ENCODE measurements around the gene ABHD10. TPM values are rescaled to one million over a fixed set of nuclear protein-coding genes. Genes with fewer than 3 reads are reported as not detected.

The ABHD10 gene
- total RNA-seq, 5 donors from 2014 or later (not counting 1 experiment from before 2014, with no cell fraction given) = 18.3 to 31.8 (median 28.1) TPM

DNA sequence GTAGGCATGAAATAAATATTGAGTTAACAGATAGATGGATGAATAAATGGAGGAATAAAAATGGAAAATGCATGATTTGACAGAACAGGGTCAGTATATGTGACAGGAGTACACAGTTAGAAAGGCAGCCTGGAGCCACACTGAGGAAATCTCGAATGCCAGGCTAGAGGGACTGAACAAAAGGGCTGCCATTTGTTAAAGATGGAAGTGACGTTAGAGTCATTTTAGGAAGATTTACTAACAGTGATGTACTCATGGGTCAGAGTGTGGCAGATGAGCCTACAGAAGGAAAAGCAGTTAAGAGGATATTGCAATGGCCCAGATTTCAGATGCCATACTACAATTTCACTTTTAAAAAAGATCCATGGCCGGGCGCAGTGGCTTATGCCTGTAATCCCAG lies 48.3 kb downstream of the ABHD10 start:
- ATAC-seq (replicated peaks in 1 of 4) (no peak), DNase-seq (no peak)
- Histone ChIP-seq H3K9me3 (no peaks in the 10 kb centered on the region), H3K27me3 (replicated peaks in 1 of 2; ENCODE audit: control insufficient read depth in 2 of 2, extremely low read depth in 1 of 2, insufficient read depth in 2 of 2, low read length in 1 of 2) (peaks cover 0 to 3% of the 10 kb centered on the region in 2 experiments), H3K4me1 (ENCODE audit: control insufficient read depth in 1 of 2, extremely low read depth in 1 of 2, insufficient read depth in 2 of 2, low read length in 2 of 2) (no peaks in the 10 kb centered on the region), H3K27ac (ENCODE audit: low read length) (no peak overlapping the region), H3K36me3 (ENCODE audit: control insufficient read depth in 2 of 2, extremely low read depth in 1 of 2, insufficient read depth in 1 of 2, low read length in 1 of 2) (no peaks in the 10 kb centered on the region), H3K4me3 (ENCODE audit: control insufficient read depth in 1 of 2, extremely low read depth in 1 of 2, low read length in 1 of 2) (no peak overlapping the region)
- no peaks in the 10 kb centered on the region for H3K9me3 Mint-ChIP-seq
- no peak overlapping the region for H3K27ac Mint-ChIP-seq
- POLR2A ChIA-PET = interaction anchor here in 1 of 2 donors (0.6 kb wide), 1 partner anchor 10 kb away, joined by 3 read pairs; no protein-coding TSS in a partner anchor
- no peaks in the 10 kb centered on the region for H3K36me3 Mint-ChIP-seq
- H3K4me1 Mint-ChIP-seq = no peaks in the 10 kb centered on the region
- WGBS (ENCODE audit: insufficient coverage) = 58% methylated on average over 1 of the region's 4 CpGs
- no peaks in the 10 kb centered on the region for H3K27me3 Mint-ChIP-seq
- no peak overlapping the region for H3K4me3 Mint-ChIP-seq
- CTCF ChIA-PET = interaction anchor here (1.4 to 1.7 kb wide), 2 partner anchors 14 kb away, joined by 5 to 6 read pairs; no protein-coding TSS in a partner anchor

DNA sequence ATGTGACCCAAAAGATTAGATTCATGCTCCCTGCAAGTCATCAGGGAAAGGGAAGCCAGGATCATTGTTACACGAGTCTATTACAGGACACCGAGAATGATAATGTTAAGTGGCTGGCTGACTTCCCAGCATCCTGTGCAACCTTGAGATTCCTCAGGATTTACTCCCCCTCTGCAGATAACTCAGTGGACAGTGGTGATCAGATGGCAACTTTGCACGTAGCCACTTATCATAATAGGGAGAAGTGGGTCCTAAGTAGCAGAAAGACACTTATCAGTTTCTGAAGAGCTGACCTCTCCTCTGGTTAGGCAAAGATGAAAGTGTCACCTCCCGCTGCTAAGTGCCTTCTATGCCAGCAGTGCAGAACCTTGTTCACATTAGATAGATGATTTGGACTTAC lies 49.0 kb downstream of the ABHD10 start:
- H3K36me3 ChIP-seq (ENCODE audit: control insufficient read depth in 2 of 2, extremely low read depth in 1 of 2, insufficient read depth in 1 of 2, low read length in 1 of 2) = no peaks in the 10 kb centered on the region
- DNase-seq (no peak), ATAC-seq (replicated peaks in 1 of 4) (no peak)
- H3K4me3 ChIP-seq (ENCODE audit: control insufficient read depth in 1 of 2, extremely low read depth in 1 of 2, low read length in 1 of 2) = no peak overlapping the region
- H3K27me3 ChIP-seq (replicated peaks in 1 of 2; ENCODE audit: control insufficient read depth in 2 of 2, extremely low read depth in 1 of 2, insufficient read depth in 2 of 2, low read length in 1 of 2) = peaks cover 0 to 3% of the 10 kb centered on the region in 2 experiments
- no peaks in the 10 kb centered on the region for H3K27me3 Mint-ChIP-seq
- H3K4me1 ChIP-seq (ENCODE audit: control insufficient read depth in 1 of 2, extremely low read depth in 1 of 2, insufficient read depth in 2 of 2, low read length in 2 of 2) = no peaks in the 10 kb centered on the region
- no peaks in the 10 kb centered on the region for H3K9me3 ChIP-seq
- no peak overlapping the region for H3K27ac ChIP-seq (ENCODE audit: low read length)
- ChIA-PET POLR2A (no interaction called here), CTCF (no interaction called here)
- H3K4me3 Mint-ChIP-seq = no peak overlapping the region
- no peaks in the 10 kb centered on the region for H3K9me3 Mint-ChIP-seq
- no peak overlapping the region for H3K27ac Mint-ChIP-seq
- 55% methylated on average over 2 of the region's 4 CpGs for WGBS (ENCODE audit: insufficient coverage)
- H3K4me1 Mint-ChIP-seq = no peaks in the 10 kb centered on the region
- H3K36me3 Mint-ChIP-seq = no peaks in the 10 kb centered on the region

DNA sequence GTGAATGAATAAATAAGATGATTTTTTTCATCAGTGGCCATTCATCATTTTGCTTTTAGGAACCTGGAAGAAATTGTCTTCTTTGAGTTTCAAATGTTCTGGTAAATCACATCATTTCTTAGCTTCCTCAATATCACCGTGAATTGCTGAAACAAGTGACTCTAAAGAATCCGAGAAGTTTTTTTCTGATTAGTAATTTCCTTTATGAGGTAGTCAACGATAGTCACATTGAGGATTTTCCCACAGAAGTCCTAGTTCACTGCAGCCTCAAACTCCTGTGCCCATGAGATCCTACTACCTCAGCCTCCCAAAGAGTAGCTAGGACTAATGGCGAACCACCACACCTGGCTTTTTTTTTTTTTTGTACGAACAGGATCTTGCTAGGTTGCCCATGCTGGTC lies 52.1 kb downstream of the ABHD10 start:
- CTCF ChIA-PET = interaction anchor here (0.5 to 1.0 kb wide), 4 partner anchors 10 to 506 kb away, joined by 3 to 5 read pairs (median 4); no protein-coding TSS in a partner anchor

DNA sequence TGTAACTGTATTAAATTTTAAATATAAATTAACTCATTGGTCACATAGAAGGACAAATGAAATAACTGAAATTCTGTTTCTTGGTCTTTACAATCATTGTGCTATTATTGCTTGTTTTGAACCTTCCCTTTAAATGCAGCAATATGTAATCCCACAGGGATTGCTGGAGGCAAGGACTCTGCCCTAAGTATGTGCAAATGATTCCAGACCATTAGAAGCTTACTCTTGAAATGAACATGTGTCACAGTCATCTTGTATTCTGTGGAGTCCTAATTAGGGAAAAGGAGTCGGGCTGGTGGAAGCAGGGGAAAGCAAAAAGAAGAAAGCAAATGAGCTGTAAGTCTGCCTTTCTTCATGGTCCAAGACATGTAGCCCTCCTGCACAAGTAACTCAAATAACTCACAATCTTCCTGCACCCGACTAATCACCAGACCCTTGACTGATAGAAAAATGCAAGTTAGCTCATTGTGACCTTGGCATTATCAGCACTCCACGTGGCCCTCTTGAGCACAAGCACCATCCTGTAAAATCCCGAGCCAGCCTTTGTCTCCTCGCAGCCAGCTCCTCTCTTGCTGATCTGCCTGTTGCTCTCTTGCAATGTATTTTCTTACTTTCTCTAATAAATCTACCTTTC lies 53.4 kb downstream of the ABHD10 start:
- Histone ChIP-seq H3K9me3 (no peaks in the 10 kb centered on the region), H3K4me3 (ENCODE audit: control insufficient read depth in 1 of 2, extremely low read depth in 1 of 2, low read length in 1 of 2) (no peak overlapping the region), H3K4me1 (ENCODE audit: control insufficient read depth in 1 of 2, extremely low read depth in 1 of 2, insufficient read depth in 2 of 2, low read length in 2 of 2) (no peaks in the 10 kb centered on the region), H3K36me3 (ENCODE audit: control insufficient read depth in 2 of 2, extremely low read depth in 1 of 2, insufficient read depth in 1 of 2, low read length in 1 of 2) (no peaks in the 10 kb centered on the region), H3K27ac (ENCODE audit: low read length) (no peak overlapping the region), H3K27me3 (replicated peaks in 1 of 2; ENCODE audit: control insufficient read depth in 2 of 2, extremely low read depth in 1 of 2, insufficient read depth in 2 of 2, low read length in 1 of 2) (peaks cover 0 to 3% of the 10 kb centered on the region in 2 experiments)
- H3K27ac Mint-ChIP-seq = no peak overlapping the region
- no peak overlapping the region for H3K4me3 Mint-ChIP-seq
- POLR2A ChIA-PET = interaction anchor here in 1 of 2 donors (0.6 kb wide), 1 partner anchor 776 kb away, joined by 5 read pairs; no protein-coding TSS in a partner anchor
- no peak for ATAC-seq (replicated peaks in 1 of 4)
- H3K36me3 Mint-ChIP-seq = no peaks in the 10 kb centered on the region
- H3K27me3 Mint-ChIP-seq = no peaks in the 10 kb centered on the region
- H3K4me1 Mint-ChIP-seq = no peaks in the 10 kb centered on the region
- CTCF ChIA-PET = interaction anchor here in 1 of 2 donors (1.0 kb wide), 1 partner anchor 11 kb away, joined by 3 read pairs; no protein-coding TSS in a partner anchor
- DNase-seq = no peak
- 76% methylated on average over 4 of the region's 5 CpGs for WGBS (ENCODE audit: insufficient coverage)
- H3K9me3 Mint-ChIP-seq = no peaks in the 10 kb centered on the region

More for the DNA sequence above, 52.1 kb downstream of the ABHD10 start:
- no peaks in the 10 kb centered on the region for H3K4me1 ChIP-seq (ENCODE audit: control insufficient read depth in 1 of 2, extremely low read depth in 1 of 2, insufficient read depth in 2 of 2, low read length in 2 of 2)
- H3K36me3 ChIP-seq (ENCODE audit: control insufficient read depth in 2 of 2, extremely low read depth in 1 of 2, insufficient read depth in 1 of 2, low read length in 1 of 2) = no peaks in the 10 kb centered on the region
- POLR2A ChIA-PET = no interaction called here
- no peaks in the 10 kb centered on the region for H3K9me3 ChIP-seq
- Mint-ChIP-seq H3K27me3 (no peaks in the 10 kb centered on the region), H3K9me3 (no peaks in the 10 kb centered on the region), H3K4me1 (no peaks in the 10 kb centered on the region), H3K4me3 (no peak overlapping the region), H3K36me3 (no peaks in the 10 kb centered on the region), H3K27ac (no peak overlapping the region)
- DNase-seq (no peak), ATAC-seq (replicated peaks in 1 of 4) (no peak)
- H3K27me3 ChIP-seq (replicated peaks in 1 of 2; ENCODE audit: control insufficient read depth in 2 of 2, extremely low read depth in 1 of 2, insufficient read depth in 2 of 2, low read length in 1 of 2) = peaks cover 0 to 3% of the 10 kb centered on the region in 2 experiments
- H3K4me3 ChIP-seq (ENCODE audit: control insufficient read depth in 1 of 2, extremely low read depth in 1 of 2, low read length in 1 of 2) = no peak overlapping the region
- no peak overlapping the region for H3K27ac ChIP-seq (ENCODE audit: low read length)
- 100% methylated on average over 1 of the region's 5 CpGs for WGBS (ENCODE audit: insufficient coverage)

DNA sequence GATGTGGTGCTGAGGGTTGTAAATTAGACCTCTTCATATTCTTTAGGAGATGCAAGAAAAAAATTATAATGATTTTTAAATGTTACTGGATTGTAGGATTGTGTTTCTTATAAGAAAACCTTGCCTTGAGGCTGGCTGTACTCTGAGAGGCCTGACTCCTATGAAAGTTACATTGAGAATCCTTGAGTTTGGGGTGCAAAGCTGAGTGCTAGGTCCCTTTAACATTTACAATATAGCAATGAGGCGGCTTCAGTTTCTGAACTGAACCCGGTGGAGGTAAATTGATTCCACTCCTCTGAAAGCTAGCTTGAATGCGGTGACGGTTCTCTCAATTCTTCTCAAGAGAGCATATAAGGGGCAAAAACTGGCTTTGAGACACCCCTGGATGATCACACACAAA lies 55.6 kb downstream of the ABHD10 start, which contains the start of gene TMPRSS7:
Gene TMPRSS7 (plus strand): TSS at position 301 of the 400 bp plus-strand sequence. CDS start 110 bp downstream, outside the sequence.
- DNase-seq (no peak), ATAC-seq (replicated peaks in 1 of 4) (no peak)
- Mint-ChIP-seq H3K9me3 (peaks cover 0 to 3% (median 0%) of the 10 kb centered on the region in 3 donors), H3K36me3 (no peaks in the 10 kb centered on the region), H3K4me3 (no peak within 1 kb of the TSS), H3K27ac (no peak within 1 kb of the TSS), H3K27me3 (no peaks in the 10 kb centered on the region), H3K4me1 (no peaks in the 10 kb centered on the region)
- no peak within 1 kb of the TSS for H3K4me3 ChIP-seq (ENCODE audit: control insufficient read depth in 1 of 2, extremely low read depth in 1 of 2, low read length in 1 of 2)
- H3K9me3 ChIP-seq = no peaks in the 10 kb centered on the region
- no peaks in the 10 kb centered on the region for H3K36me3 ChIP-seq (ENCODE audit: control insufficient read depth in 2 of 2, extremely low read depth in 1 of 2, insufficient read depth in 1 of 2, low read length in 1 of 2)
- no peak within 1 kb of the TSS for H3K27ac ChIP-seq (ENCODE audit: low read length)
- ChIA-PET CTCF (interaction anchor here in 1 of 2 donors (1.7 kb wide), 1 partner anchor 9 kb away, joined by 6 read pairs; no protein-coding TSS in a partner anchor), POLR2A (no interaction called here)
- no peaks in the 10 kb centered on the region for H3K4me1 ChIP-seq (ENCODE audit: control insufficient read depth in 1 of 2, extremely low read depth in 1 of 2, insufficient read depth in 2 of 2, low read length in 2 of 2)
- 97% methylated on average over 4 of the region's 4 CpGs for WGBS (ENCODE audit: insufficient coverage)
- peaks cover 0 to 3% of the 10 kb centered on the region in 2 experiments for H3K27me3 ChIP-seq (replicated peaks in 1 of 2; ENCODE audit: control insufficient read depth in 2 of 2, extremely low read depth in 1 of 2, insufficient read depth in 2 of 2, low read length in 1 of 2)

DNA sequence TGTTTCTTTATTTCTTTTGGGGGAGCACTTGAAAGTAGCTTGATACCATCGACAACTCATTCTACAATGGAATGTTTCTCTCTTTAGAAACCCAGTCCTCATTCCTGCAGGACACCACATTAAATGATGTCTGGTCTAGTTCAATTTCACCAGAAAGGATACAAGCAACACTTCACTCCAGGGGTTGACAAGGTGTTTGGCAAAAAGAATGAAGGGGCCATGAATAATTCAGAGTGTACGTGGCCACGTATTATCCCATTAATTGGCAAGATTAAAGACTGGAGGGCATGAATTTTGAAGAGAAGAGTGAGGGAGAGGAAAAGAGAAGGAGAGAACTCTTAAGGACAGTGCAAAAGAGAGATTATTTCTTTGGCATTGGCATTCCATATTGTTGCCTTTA lies 56.4 kb downstream of the ABHD10 start:
- no peak overlapping the region for H3K27ac ChIP-seq (ENCODE audit: low read length)

More for the DNA sequence above, 56.4 kb downstream of the ABHD10 start:
- H3K27me3 Mint-ChIP-seq = no peaks in the 10 kb centered on the region
- peaks cover 0 to 3% (median 0%) of the 10 kb centered on the region in 3 donors for H3K9me3 Mint-ChIP-seq
- peaks cover 0 to 3% of the 10 kb centered on the region in 2 experiments for H3K27me3 ChIP-seq (replicated peaks in 1 of 2; ENCODE audit: control insufficient read depth in 2 of 2, extremely low read depth in 1 of 2, insufficient read depth in 2 of 2, low read length in 1 of 2)
- ATAC-seq (replicated peaks in 1 of 4) = no peak
- no peak overlapping the region for H3K4me3 ChIP-seq (ENCODE audit: control insufficient read depth in 1 of 2, extremely low read depth in 1 of 2, low read length in 1 of 2)
- no peak overlapping the region for H3K4me3 Mint-ChIP-seq
- 72% methylated on average over 2 of the region's 3 CpGs for WGBS (ENCODE audit: insufficient coverage)
- ChIA-PET CTCF (interaction anchor here in 1 of 2 donors (1.7 kb wide), 1 partner anchor 9 kb away, joined by 6 read pairs; no protein-coding TSS in a partner anchor), POLR2A (no interaction called here)
- no peaks in the 10 kb centered on the region for H3K4me1 Mint-ChIP-seq
- no peaks in the 10 kb centered on the region for H3K36me3 Mint-ChIP-seq
- DNase-seq = no peak
- H3K36me3 ChIP-seq (ENCODE audit: control insufficient read depth in 2 of 2, extremely low read depth in 1 of 2, insufficient read depth in 1 of 2, low read length in 1 of 2) = no peaks in the 10 kb centered on the region
- H3K4me1 ChIP-seq (ENCODE audit: control insufficient read depth in 1 of 2, extremely low read depth in 1 of 2, insufficient read depth in 2 of 2, low read length in 2 of 2) = no peaks in the 10 kb centered on the region
- H3K9me3 ChIP-seq = no peaks in the 10 kb centered on the region
- H3K27ac Mint-ChIP-seq = no peak overlapping the region

Data from T-cell (primary cell).